Naive thymus-derived CD4-positive, alpha-beta T cell (primary cell): ENCODE measurements around the gene ZBTB47. TPM values are rescaled to one million over a fixed set of nuclear protein-coding genes. Genes with fewer than 3 reads are reported as not detected.

Experiments
- ATAC-seq: fragments of 150-1000 bp; cut with Tn5 transposase; 2 replicates; pipeline ENCODE4 v1.10.0; 2021; ENCODE audit warnings: mild to moderate bottlenecking, moderate library complexity
- CTCF ChIA-PET: fragments of 350-600 bp; sonication (Branson Sonifier 250); formaldehyde crosslinking; loops from one replicate; lab custom pipeline; 2021; ENCODE audit warnings: antibody characterized with exemption; lab: Charles Lee
- POLR2A ChIA-PET: fragments of 350-600 bp; sonication (Branson Sonifier 250); formaldehyde crosslinking; loops from one replicate; lab custom pipeline; 2021; ENCODE audit warnings: antibody characterized with exemption, inconsistent platforms; lab: Charles Lee
- DNase-seq, 9 donors: peaks; one replicate each; pipeline versions ENCODE4 v3.0.0 to v3.0.0-alpha.2; 2020 to 2022; ENCODE audit warnings: mixed read lengths in 1 of 9
- H3K27ac ChIP-seq: one replicate; pipeline ENCODE4 v1.7.0; 2013; ENCODE audit warnings: mild to moderate bottlenecking, low read depth, low read length, moderate library complexity
- H3K27me3 ChIP-seq, 2 donors: one replicate each; pipeline ENCODE4 v1.7.0; 2013; ENCODE audit warnings: low read length in 2 of 2, mild to moderate bottlenecking in 2 of 2, moderate library complexity in 2 of 2; ENCODE audit not compliant: control insufficient read depth in 2 of 2, insufficient read depth in 2 of 2
- H3K36me3 ChIP-seq, 3 experiments: 1 replicate in 2 of 3; 2 replicates in 1 of 3; pipeline ENCODE4 v1.7.0; 2013; ENCODE audit warnings: low read length in 3 of 3, mild to moderate bottlenecking in 3 of 3, moderate library complexity in 1 of 3; ENCODE audit not compliant: insufficient read depth in 3 of 3, control insufficient read depth in 2 of 3
- H3K4me1 ChIP-seq, 2 donors: one replicate each; pipeline ENCODE4 v1.7.0; 2013; ENCODE audit warnings: low read length in 2 of 2, mild to moderate bottlenecking in 2 of 2, moderate library complexity in 1 of 2; ENCODE audit not compliant: control insufficient read depth in 2 of 2, insufficient read depth in 2 of 2
- H3K4me3 ChIP-seq: 2 replicates; pipeline ENCODE4 v1.7.0; 2013; ENCODE audit warnings: mild to moderate bottlenecking, low read length
- H3K9me3 ChIP-seq, 3 experiments: 1 replicate in 2 of 3; 2 replicates in 1 of 3; pipeline ENCODE4 v1.7.0; 2013; ENCODE audit warnings: low read length in 3 of 3; ENCODE audit not compliant: control insufficient read depth in 2 of 3
- H3K27ac Mint-ChIP-seq, 9 donors: one replicate each; pipeline ENCODE4 v1.8.0; 2020 to 2022; ENCODE audit warnings: mixed read lengths in 9 of 9, mild to moderate bottlenecking in 8 of 9, moderate library complexity in 5 of 9, inconsistent platforms in 2 of 9
- H3K27me3 Mint-ChIP-seq, 5 donors: one replicate each; pipeline ENCODE4 v1.8.0; 2021 to 2022; ENCODE audit warnings: mixed read lengths in 5 of 5, mild to moderate bottlenecking in 1 of 5
- H3K36me3 Mint-ChIP-seq, 5 donors: one replicate each; pipeline ENCODE4 v1.8.0; 2020 to 2022; ENCODE audit warnings: mixed read lengths in 5 of 5, mild to moderate bottlenecking in 3 of 5, inconsistent platforms in 1 of 5
- H3K4me1 Mint-ChIP-seq, 7 donors: one replicate each; pipeline ENCODE4 v1.8.0; 2020 to 2022; ENCODE audit warnings: mixed read lengths in 7 of 7, mild to moderate bottlenecking in 3 of 7, inconsistent platforms in 1 of 7
- H3K4me3 Mint-ChIP-seq, 10 donors: one replicate each; pipeline ENCODE4 v1.8.0; 2020 to 2022; ENCODE audit warnings: mild to moderate bottlenecking in 10 of 10, mixed read lengths in 10 of 10, moderate library complexity in 6 of 10, inconsistent platforms in 2 of 10
- H3K9me3 Mint-ChIP-seq, 11 donors: one replicate each; pipeline ENCODE4 v1.8.0; 2020 to 2022; ENCODE audit warnings: mixed read lengths in 11 of 11, mild to moderate bottlenecking in 4 of 11, inconsistent platforms in 1 of 11, moderate library complexity in 1 of 11
- intact Hi-C, 2 donors: fragments of 100-400 bp; cut with micrococcal nuclease; formaldehyde crosslinking; loops; one replicate each; pipeline ENCODE4 v1.15.1; 2023
- polyA plus RNA-seq, 2 donors: library from polyadenylated mRNA; unstranded; fragments of 300-500 nt; fragmentation: Illumina TruSeq; gene quantifications; one replicate each; pipeline ENCODE4 v1.2.3, GENCODE V29; 2021
- total RNA-seq, 6 experiments: library from RNA in 5 of 6; stranded (reverse) in 5 of 6; gene quantifications; 1 replicate in 5 of 6; 2 replicates in 1 of 6; pipeline ENCODE4 v1.2.3 and lab custom pipeline; 2021 to 2026

Gene ZBTB47
- total and polyA plus RNA-seq, 7 experiments from 2014 or later, result 0.38 to 3.8 (median 1.6) TPM; not detected in 2

- intact Hi-C loops, result no loop called here
- Histone ChIP-seq H3K27ac (no peak within 1 kb of the TSS), H3K36me3 (no peaks in the 10 kb centered on the region), H3K4me1 (peaks cover 0 to 6% of the 10 kb centered on the region in 2 donors), H3K9me3 (no peaks in the 10 kb centered on the region), H3K4me3 (no peak within 1 kb of the TSS), H3K27me3 (no peaks in the 10 kb centered on the region)
- ChIA-PET POLR2A (interaction anchor here (0.5 kb wide), 1 partner anchor 712 kb away, joined by 3 read pairs; no protein-coding TSS in a partner anchor), CTCF (no interaction called here)
- Mint-ChIP-seq H3K4me3 (no peak within 1 kb of the TSS), H3K27me3 (peaks cover 0 to 7% (median 4%) of the 10 kb centered on the region in 5 donors), H3K9me3 (no peaks in the 10 kb centered on the region), H3K27ac (peak within 1 kb of the TSS in 1 of 9 donors; percentile 46), H3K36me3 (no peaks in the 10 kb centered on the region), H3K4me1 (peaks cover 0 to 15% (median 5%) of the 10 kb centered on the region in 7 donors)
- no peak for ATAC-seq
- no peak for DNase-seq
Measured at GRCh38 chr3:42702066-42702951, 48.8 kb downstream of the ZBTB47 start, which contains the start of gene HHATL. Gene HHATL (minus strand): TSS chr3:42702798. CDS start chr3:42700826, 1,972 bp downstream.

- POLR2A ChIA-PET, result no interaction called here
- Histone ChIP-seq H3K4me3 (no peak overlapping the region), H3K9me3 (no peaks in the 10 kb centered on the region), H3K36me3 (no peaks in the 10 kb centered on the region), H3K4me1 (peaks cover 0 to 6% of the 10 kb centered on the region in 2 donors), H3K27me3 (no peaks in the 10 kb centered on the region), H3K27ac (no peak overlapping the region)
- Mint-ChIP-seq H3K27ac (peak overlapping the region in 1 of 9 donors; percentile 46), H3K27me3 (peaks cover 0 to 11% (median 4%) of the 10 kb centered on the region in 5 donors), H3K36me3 (no peaks in the 10 kb centered on the region), H3K9me3 (no peaks in the 10 kb centered on the region), H3K4me3 (no peak overlapping the region), H3K4me1 (peaks cover 0 to 15% (median 5%) of the 10 kb centered on the region in 7 donors)
- no peak for ATAC-seq
- intact Hi-C loops, result no loop called here
- no peak for DNase-seq
- CTCF ChIA-PET, result no interaction called here
Measured at GRCh38 chr3:42702982-42703694, 49.6 kb downstream of the ZBTB47 start.

- Mint-ChIP-seq H3K4me3 (no peak overlapping the region), H3K9me3 (no peaks in the 10 kb centered on the region), H3K27me3 (peaks cover 0 to 11% (median 4%) of the 10 kb centered on the region in 5 donors), H3K36me3 (no peaks in the 10 kb centered on the region), H3K27ac (no peak overlapping the region), H3K4me1 (peaks cover 0 to 12% (median 3%) of the 10 kb centered on the region in 7 donors)
- Histone ChIP-seq H3K27ac (no peak overlapping the region), H3K36me3 (no peaks in the 10 kb centered on the region), H3K9me3 (no peaks in the 10 kb centered on the region), H3K4me1 (peaks cover 0 to 3% of the 10 kb centered on the region in 2 donors), H3K27me3 (no peaks in the 10 kb centered on the region), H3K4me3 (no peak overlapping the region)
- ATAC-seq, result no peak
- intact Hi-C loops, result no loop called here
- peak in 1 of 9 donors; percentile 15 for DNase-seq
- ChIA-PET POLR2A (no interaction called here), CTCF (no interaction called here)
Measured at GRCh38 chr3:42703695-42704025, 50.2 kb downstream of the ZBTB47 start.

- Histone ChIP-seq H3K4me3 (no peak overlapping the region), H3K27me3 (no peaks in the 10 kb centered on the region), H3K27ac (no peak overlapping the region), H3K4me1 (no peaks in the 10 kb centered on the region), H3K9me3 (no peaks in the 10 kb centered on the region), H3K36me3 (no peaks in the 10 kb centered on the region)
- Mint-ChIP-seq H3K4me1 (peaks cover 0 to 9% (median 0%) of the 10 kb centered on the region in 7 donors), H3K36me3 (no peaks in the 10 kb centered on the region), H3K27me3 (peaks cover 0 to 11% (median 4%) of the 10 kb centered on the region in 5 donors), H3K27ac (no peak overlapping the region), H3K4me3 (no peak overlapping the region), H3K9me3 (no peaks in the 10 kb centered on the region)
- DNase-seq (peak in 1 of 9 donors; percentile 19), ATAC-seq (no peak)
- ChIA-PET CTCF (no interaction called here), POLR2A (no interaction called here)
- intact Hi-C loops, result no loop called here
Measured at GRCh38 chr3:42704136-42704841, 50.8 kb downstream of the ZBTB47 start.

GRCh38 chr3:42705058-42705767 lies 51.7 kb downstream of the ZBTB47 start:
- H3K4me1 Mint-ChIP-seq, result peaks cover 0 to 5% (median 0%) of the 10 kb centered on the region in 7 donors
- no peak overlapping the region for H3K27ac ChIP-seq
- H3K36me3 Mint-ChIP-seq, result peaks cover 0 to 3% (median 0%) of the 10 kb centered on the region in 5 donors
- DNase-seq, result peak in 1 of 9 donors; percentile 13
- no peak overlapping the region for H3K4me3 ChIP-seq
- no peaks in the 10 kb centered on the region for H3K27me3 ChIP-seq
- ChIA-PET CTCF (no interaction called here), POLR2A (no interaction called here)
- no peaks in the 10 kb centered on the region for H3K4me1 ChIP-seq
- H3K9me3 Mint-ChIP-seq, result no peaks in the 10 kb centered on the region
- intact Hi-C loops, result no loop called here
- H3K36me3 ChIP-seq, result no peaks in the 10 kb centered on the region
- H3K27ac Mint-ChIP-seq, result no peak overlapping the region
- no peaks in the 10 kb centered on the region for H3K9me3 ChIP-seq
- ATAC-seq, result no peak
- no peak overlapping the region for H3K4me3 Mint-ChIP-seq
- peaks cover 0 to 9% (median 2%) of the 10 kb centered on the region in 5 donors for H3K27me3 Mint-ChIP-seq
